IMR-90 (cell line): ENCODE results near the gene SLC37A3. TPM values are rescaled to one million over a fixed set of nuclear protein-coding genes. Genes with fewer than 3 reads are reported as not detected.

Source experiments
- ATAC-seq: fragments of 200-7000 bp; cut with Tn5 transposase; 2 replicates; pipeline ENCODE4 v1.9.1; 2020; ENCODE audit warnings: low read depth, mild to moderate bottlenecking, moderate library complexity
- BruUV-seq: library from RNA; stranded (reverse); fragments of 400-500 nt; replicated peaks from 2 replicates; lab custom pipeline; 2021; lab: Mats Ljungman, UMichigan
- CTCF ChIA-PET: fragments of 300-600 bp; formaldehyde crosslinking; extraction: SDS; loops from one replicate; lab custom pipeline; 2021; ENCODE audit warnings: antibody characterized with exemption; lab: Yijun Ruan, JAX
- POLR2A ChIA-PET: fragments of 300-600 bp; sonication (Branson Sonifier 250); formaldehyde crosslinking; loops from one replicate; lab custom pipeline; 2022; ENCODE audit warnings: antibody characterized with exemption; ENCODE audit not compliant: unreplicated experiment; lab: Charles Lee
- DNase-seq: peaks from one replicate; pipeline ENCODE4 v3.0.0; 2013
- H2AFZ ChIP-seq: replicated peaks from 2 replicates; pipeline ENCODE3; 2013; ENCODE audit warnings: low read length, mild to moderate bottlenecking; ENCODE audit not compliant: poor library complexity
- H2AK5ac ChIP-seq: 2 replicates; pipeline ENCODE4 v1.6.1; 2013; ENCODE audit warnings: low read depth, low read length, inconsistent platforms
- H2AK9ac ChIP-seq: replicated peaks from 2 replicates; pipeline ENCODE3; 2013; ENCODE audit warnings: mild to moderate bottlenecking, low read depth, low read length, moderate library complexity; ENCODE audit not compliant: poor library complexity
- H2BK120ac ChIP-seq: 2 replicates; pipeline ENCODE4 v1.6.1; 2013; ENCODE audit warnings: low read depth, low read length, inconsistent platforms
- H2BK15ac ChIP-seq: 3 replicates; pipeline ENCODE4 v1.6.1; 2013; ENCODE audit warnings: low read depth, low read length, inconsistent platforms
- H2BK20ac ChIP-seq: 2 replicates; pipeline ENCODE4 v1.6.1; 2013; ENCODE audit warnings: low read depth, mild to moderate bottlenecking, inconsistent platforms, low read length, moderate library complexity
- H2BK5ac ChIP-seq: 2 replicates; pipeline ENCODE4 v1.6.1; 2013; ENCODE audit warnings: mild to moderate bottlenecking, low read depth, low read length, inconsistent platforms; ENCODE audit not compliant: poor library complexity, severe bottlenecking
- H3K14ac ChIP-seq: replicated peaks from 2 replicates; pipeline ENCODE4 v1.6.1; 2013; ENCODE audit warnings: low read depth, low read length, inconsistent platforms
- H3K18ac ChIP-seq: 2 replicates; pipeline ENCODE4 v1.6.1; 2013; ENCODE audit warnings: low read depth, low read length, control low read depth
- H3K23ac ChIP-seq: 2 replicates; pipeline ENCODE4 v1.6.1; 2013; ENCODE audit warnings: low read depth, low read length, inconsistent platforms
- H3K27ac ChIP-seq: 2 replicates; pipeline ENCODE4 v1.5.1; 2013; ENCODE audit warnings: mild to moderate bottlenecking, control low read depth, low read length; ENCODE audit not compliant: insufficient read depth
- H3K27me3 ChIP-seq: 2 replicates; pipeline ENCODE4 v1.6.1; 2013; ENCODE audit warnings: low read length; ENCODE audit not compliant: control insufficient read depth, insufficient read depth
- H3K36me3 ChIP-seq: 2 replicates; pipeline ENCODE4 v1.6.1; 2013; ENCODE audit warnings: low read length, mixed read lengths; ENCODE audit not compliant: control insufficient read depth, insufficient read depth
- H3K4ac ChIP-seq: 2 replicates; pipeline ENCODE4 v1.6.1; 2013; ENCODE audit warnings: low read depth, low read length, inconsistent platforms
- H3K4me1 ChIP-seq: 2 replicates; pipeline ENCODE4 v1.6.1; 2013; ENCODE audit warnings: low read length, mixed read lengths; ENCODE audit not compliant: control insufficient read depth, insufficient read depth
- H3K4me2 ChIP-seq: 2 replicates; pipeline ENCODE4 v1.6.1; 2013; ENCODE audit warnings: low read depth, mild to moderate bottlenecking, control low read depth, low read length, moderate library complexity
- H3K4me3 ChIP-seq: 2 replicates; pipeline ENCODE4 v1.5.1; 2013; ENCODE audit warnings: low read depth, mild to moderate bottlenecking, control low read depth, low read length, moderate library complexity; ENCODE audit not compliant: insufficient read depth
- H3K56ac ChIP-seq: 2 replicates; pipeline ENCODE4 v1.6.1; 2013; ENCODE audit warnings: low read length, inconsistent platforms; ENCODE audit not compliant: insufficient read depth; ENCODE audit errors: extremely low read depth
- H3K79me1 ChIP-seq, 2 experiments: 2 replicates each; pipeline ENCODE4 v1.6.1; 2013; ENCODE audit warnings: low read length in 2 of 2, inconsistent platforms in 1 of 2, low read depth in 1 of 2
- H3K9ac ChIP-seq: 2 replicates; pipeline ENCODE4 v1.6.1; 2013; ENCODE audit warnings: low read depth, low read length, control low read depth
- H3K9me1 ChIP-seq: 2 replicates; pipeline ENCODE4 v1.6.1; 2013; ENCODE audit warnings: low read length, inconsistent platforms; ENCODE audit not compliant: insufficient read depth
- H3K9me3 ChIP-seq: 2 replicates; pipeline ENCODE4 v1.6.1; 2013; ENCODE audit warnings: low read length; ENCODE audit not compliant: control insufficient read depth, insufficient read depth
- H4K20me1 ChIP-seq: 2 replicates; pipeline ENCODE4 v1.6.1; 2013; ENCODE audit warnings: low read length, inconsistent platforms; ENCODE audit not compliant: insufficient read depth
- H4K5ac ChIP-seq: 2 replicates; pipeline ENCODE4 v1.6.1; 2013; ENCODE audit warnings: mild to moderate bottlenecking, low read depth, low read length, control low read depth
- H4K8ac ChIP-seq, 2 experiments: 2 replicates each; pipeline ENCODE4 v1.6.1; 2013; ENCODE audit warnings: low read depth in 2 of 2, low read length in 2 of 2, control low read depth in 1 of 2, inconsistent platforms in 1 of 2
- H4K91ac ChIP-seq: 2 replicates; pipeline ENCODE4 v1.6.1; 2013; ENCODE audit warnings: low read depth, low read length, inconsistent platforms; ENCODE audit not compliant: insufficient read depth
- BHLHE40 ChIP-seq: fragments of 150-350 bp; IDR thresholded peaks from 2 replicates; pipeline ENCODE4 v1.6.1; 2016; ENCODE audit warnings: mild to moderate bottlenecking, low read depth, low read length
- RFX5 ChIP-seq: IDR thresholded peaks from 2 replicates; pipeline ENCODE4 v1.8.0; 2012; ENCODE audit warnings: low read depth, mild to moderate bottlenecking, low read length, moderate library complexity
- SMC3 ChIP-seq: fragments of 150-350 bp; IDR thresholded peaks from 2 replicates; pipeline ENCODE4 v1.6.1; 2016; ENCODE audit warnings: low read depth, mild to moderate bottlenecking, antibody characterized with exemption, low read length, moderate library complexity
- WGBS, 2 experiments: methylation state at CpG; one replicate each; pipeline versions ENCODE4 v1.1.5 to v1.1.7; 2013; ENCODE audit warnings: missing lambda C conversion rate in 2 of 2; ENCODE audit not compliant: insufficient read length in 1 of 2; ENCODE audit errors: extremely low coverage in 2 of 2; 5-methylcytosine and 5-hydroxymethylcytosine counted together
- dilution Hi-C: fragments of 300-500 bp; cut with HindIII; formaldehyde crosslinking; loops from one replicate; pipeline ENCODE4 v1.14.3; 2018; ENCODE audit warnings: low sequenced_read_pairs; ENCODE audit not compliant: unreplicated experiment
- in situ Hi-C: fragments of 300-500 bp; cut with MboI; formaldehyde crosslinking; loops from 3 replicates; pipeline ENCODE4 v1.14.3; 2019; ENCODE audit warnings: low sequenced_read_pairs, inconsistent platforms, mixed read lengths
- intact Hi-C: fragments of 100-400 bp; cut with micrococcal nuclease; formaldehyde crosslinking; loops from 2 replicates; pipeline ENCODE4 v1.10.0; 2022
- polyA plus RNA-seq, 3 experiments: library from polyadenylated mRNA; depleted of rRNA; stranded (reverse); fragments of >200 nt; gene quantifications; 2 replicates each; pipeline ENCODE4 v1.2.3, GENCODE V29; 2012; ENCODE audit warnings: low replicate concordance in 1 of 3
- total RNA-seq: library from RNA; depleted of rRNA; stranded (reverse); fragments of >200 nt; gene quantifications from 2 replicates; pipeline ENCODE4 v1.2.3, GENCODE V29; 2012
- TF ChIP-seq, protein P1 (sequence below): conservative IDR thresholded peaks from 2 replicates; pipeline ENCODE4 v1.5.1; 2012; ENCODE audit warnings: mild to moderate bottlenecking, low read depth, low read length, improper control_type of control experiment

SLC37A3 gene
- total and polyA plus RNA-seq, 2 of the 4 experiments (the other 2 are of a cell fraction), result 43.2 to 45.3 TPM

DNA sequence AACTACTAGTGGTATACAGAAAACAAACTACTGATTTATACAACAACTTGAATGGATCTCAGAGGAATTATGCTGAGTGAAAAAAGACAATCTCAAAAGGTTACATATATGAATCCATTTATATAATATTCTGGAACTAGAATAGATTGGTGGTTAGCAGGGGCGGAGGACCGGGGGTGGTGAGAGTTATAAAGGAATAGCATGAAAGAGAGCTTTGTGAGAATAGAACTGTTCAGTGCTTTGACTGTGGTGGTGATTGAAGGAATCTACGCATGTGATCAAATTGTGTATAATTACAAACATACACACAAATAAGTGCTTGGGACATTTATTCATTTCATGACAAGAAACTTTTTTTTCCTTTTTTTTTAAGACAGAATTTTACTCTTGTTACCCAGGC is 25.2 kb upstream of the SLC37A3 start:
- Histone ChIP-seq H3K27ac (no peak overlapping the region), H2AK5ac (no peak overlapping the region), H2BK5ac (no peak overlapping the region), H3K18ac (no peak overlapping the region), H3K23ac (no peak overlapping the region), H2AFZ (no peak overlapping the region), H2BK120ac (no peak overlapping the region), H2BK15ac (no peak overlapping the region), H2BK20ac (no peak overlapping the region), H3K14ac (no peak overlapping the region), H3K4me2 (no peak overlapping the region), H3K9ac (no peak overlapping the region), H4K91ac (no peak overlapping the region), H3K27me3 (peaks cover 25% of the 10 kb centered on the region), H4K5ac (no peak overlapping the region), H3K9me3 (no peaks in the 10 kb centered on the region; the same call in 1 of the 2 replicates), H3K56ac (no peak overlapping the region), H3K4me3 (no peak overlapping the region), H4K20me1 (no peaks in the 10 kb centered on the region), H2AK9ac (no peak overlapping the region), H3K79me1 (no peaks in the 10 kb centered on the region), H3K9me1 (no peaks in the 10 kb centered on the region), H3K4me1 (no peaks in the 10 kb centered on the region), H4K8ac (no peak overlapping the region), H3K36me3 (no peaks in the 10 kb centered on the region), H3K4ac (no peak overlapping the region)
- ATAC-seq (no peak), DNase-seq (no peak)
- in situ Hi-C loops, result no loop called here
- ChIA-PET POLR2A (no interaction called here), CTCF (no interaction called here)
- no peak for TF ChIP-seq SMC3
- no peak for TF ChIP-seq RFX5
- TF ChIP-seq, protein P1, sequence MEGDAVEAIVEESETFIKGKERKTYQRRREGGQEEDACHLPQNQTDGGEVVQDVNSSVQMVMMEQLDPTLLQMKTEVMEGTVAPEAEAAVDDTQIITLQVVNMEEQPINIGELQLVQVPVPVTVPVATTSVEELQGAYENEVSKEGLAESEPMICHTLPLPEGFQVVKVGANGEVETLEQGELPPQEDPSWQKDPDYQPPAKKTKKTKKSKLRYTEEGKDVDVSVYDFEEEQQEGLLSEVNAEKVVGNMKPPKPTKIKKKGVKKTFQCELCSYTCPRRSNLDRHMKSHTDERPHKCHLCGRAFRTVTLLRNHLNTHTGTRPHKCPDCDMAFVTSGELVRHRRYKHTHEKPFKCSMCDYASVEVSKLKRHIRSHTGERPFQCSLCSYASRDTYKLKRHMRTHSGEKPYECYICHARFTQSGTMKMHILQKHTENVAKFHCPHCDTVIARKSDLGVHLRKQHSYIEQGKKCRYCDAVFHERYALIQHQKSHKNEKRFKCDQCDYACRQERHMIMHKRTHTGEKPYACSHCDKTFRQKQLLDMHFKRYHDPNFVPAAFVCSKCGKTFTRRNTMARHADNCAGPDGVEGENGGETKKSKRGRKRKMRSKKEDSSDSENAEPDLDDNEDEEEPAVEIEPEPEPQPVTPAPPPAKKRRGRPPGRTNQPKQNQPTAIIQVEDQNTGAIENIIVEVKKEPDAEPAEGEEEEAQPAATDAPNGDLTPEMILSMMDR, result no peak
- no peak for TF ChIP-seq BHLHE40
- WGBS, 2 experiments, result no CpG with 5 or more reads among the region's 3 CpGs
- intact Hi-C loops, result no loop called here
- BruUV-seq, result no TSS peak
- dilution Hi-C loops, result no loop called here
